Tibial nerve (tissue), 4 donors: Measurements from ENCODE around the gene CUX1. TPM values are rescaled to one million over a fixed set of nuclear protein-coding genes. Genes with fewer than 3 reads are reported as not detected.
"Not testable (repeated sequence)": the region's sequence is repeated elsewhere in the genome, so short reads cannot be mapped to it uniquely, and the experiment has no call there.

Source experiments
- DNase-seq, 2 donors: peaks; one replicate each; pipeline ENCODE4 v3.0.0-alpha.2; 2019; ENCODE audit warnings: low spot score in 2 of 2
- H3K27ac ChIP-seq, 4 donors: fragments of 200-600 bp; sonication (generic) in 3 of 4; one replicate each; pipeline ENCODE4 v1.5.1; 2017 to 2019; ENCODE audit warnings: mild to moderate bottlenecking in 1 of 4
- H3K27me3 ChIP-seq, 2 donors: fragments of 200-600 bp; sonication (generic) in 1 of 2; one replicate each; pipeline versions ENCODE4 v1.5.1 to v1.6.0; 2017 to 2019
- H3K36me3 ChIP-seq, 3 donors: fragments of 200-600 bp; sonication (generic); one replicate each; pipeline ENCODE4 v1.5.1; 2018 to 2019
- H3K4me1 ChIP-seq, 4 donors: fragments of 200-600 bp; sonication (generic) in 3 of 4; one replicate each; pipeline ENCODE4 v1.5.1; 2017 to 2019
- H3K4me3 ChIP-seq, 4 donors: fragments of 200-600 bp; sonication (generic) in 3 of 4; one replicate each; pipeline ENCODE4 v1.5.1; 2017 to 2019; ENCODE audit warnings: mild to moderate bottlenecking in 1 of 4, moderate library complexity in 1 of 4
- H3K9me3 ChIP-seq, 4 donors: fragments of 200-600 bp; sonication (generic) in 3 of 4; one replicate each; pipeline ENCODE4 v1.5.1; 2017 to 2019
- EP300 ChIP-seq, 2 donors: sonication (generic); formaldehyde crosslinking; IDR thresholded peaks; one replicate each; pipeline ENCODE4 v1.6.1; 2017; ENCODE audit warnings: antibody characterized with exemption in 2 of 2, mild to moderate bottlenecking in 1 of 2
- POLR2A ChIP-seq, 2 donors: fragments of 450-650 bp; IDR thresholded peaks; one replicate each; pipeline ENCODE4 v1.6.1; 2017; ENCODE audit warnings: antibody characterized with exemption in 2 of 2, mild to moderate bottlenecking in 2 of 2, moderate library complexity in 2 of 2
- WGBS, 2 donors: methylation state at CpG; one replicate each; pipeline ENCODE4 v1.1.5; 2018; 5-methylcytosine and 5-hydroxymethylcytosine counted together
- total RNA-seq, 4 donors: library from RNA; depleted of rRNA; stranded (reverse); fragments of >200 nt; gene quantifications; one replicate each; pipeline ENCODE4 v1.1.0, GENCODE V29; 2016
- TF ChIP-seq, protein P1 (sequence below), 5 experiments: fragments of 200-600 bp in 3 of 5; fragments of 450-650 bp in 2 of 5; sonication (generic) in 3 of 5; IDR thresholded peaks; one replicate each; pipeline ENCODE4 v1.5.1; 2016 to 2019; ENCODE audit warnings: antibody characterized with exemption in 5 of 5, mild to moderate bottlenecking in 3 of 5, moderate library complexity in 2 of 5

CUX1 gene
- total RNA-seq, 4 donors from 2014 or later: 74.5 to 104 (median 84.3) TPM

DNA sequence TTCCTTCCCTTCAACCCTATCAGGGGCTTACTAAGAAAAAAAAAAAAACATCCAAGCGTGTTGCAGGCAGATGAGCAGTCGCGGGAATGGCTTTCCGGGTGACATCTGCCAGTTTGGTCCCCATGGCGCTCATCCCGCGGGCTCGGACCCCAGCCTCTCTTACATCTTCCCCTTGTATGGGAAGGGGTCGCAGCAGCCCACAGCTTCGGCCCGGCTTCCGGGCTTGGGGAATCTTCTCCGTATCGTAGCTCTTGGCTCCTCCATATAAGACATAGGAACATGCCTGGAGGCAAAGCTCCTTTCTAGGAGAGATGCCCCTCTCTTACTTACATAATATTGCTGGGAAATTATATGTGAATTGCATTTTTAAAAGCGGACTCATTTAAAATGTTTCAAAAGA is 99.5 kb downstream of the CUX1 start:
- TF ChIP-seq POLR2A (IDR thresholded peaks at IDR 0.05) (no peak), EP300 (IDR thresholded peaks at IDR 0.05) (no peak)
- TF ChIP-seq, protein P1, sequence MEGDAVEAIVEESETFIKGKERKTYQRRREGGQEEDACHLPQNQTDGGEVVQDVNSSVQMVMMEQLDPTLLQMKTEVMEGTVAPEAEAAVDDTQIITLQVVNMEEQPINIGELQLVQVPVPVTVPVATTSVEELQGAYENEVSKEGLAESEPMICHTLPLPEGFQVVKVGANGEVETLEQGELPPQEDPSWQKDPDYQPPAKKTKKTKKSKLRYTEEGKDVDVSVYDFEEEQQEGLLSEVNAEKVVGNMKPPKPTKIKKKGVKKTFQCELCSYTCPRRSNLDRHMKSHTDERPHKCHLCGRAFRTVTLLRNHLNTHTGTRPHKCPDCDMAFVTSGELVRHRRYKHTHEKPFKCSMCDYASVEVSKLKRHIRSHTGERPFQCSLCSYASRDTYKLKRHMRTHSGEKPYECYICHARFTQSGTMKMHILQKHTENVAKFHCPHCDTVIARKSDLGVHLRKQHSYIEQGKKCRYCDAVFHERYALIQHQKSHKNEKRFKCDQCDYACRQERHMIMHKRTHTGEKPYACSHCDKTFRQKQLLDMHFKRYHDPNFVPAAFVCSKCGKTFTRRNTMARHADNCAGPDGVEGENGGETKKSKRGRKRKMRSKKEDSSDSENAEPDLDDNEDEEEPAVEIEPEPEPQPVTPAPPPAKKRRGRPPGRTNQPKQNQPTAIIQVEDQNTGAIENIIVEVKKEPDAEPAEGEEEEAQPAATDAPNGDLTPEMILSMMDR (IDR thresholded peaks at IDR 0.05): no peak
- WGBS, 2 donors: 94 to 95% methylated on average over 15 of the region's 15 CpGs

DNA sequence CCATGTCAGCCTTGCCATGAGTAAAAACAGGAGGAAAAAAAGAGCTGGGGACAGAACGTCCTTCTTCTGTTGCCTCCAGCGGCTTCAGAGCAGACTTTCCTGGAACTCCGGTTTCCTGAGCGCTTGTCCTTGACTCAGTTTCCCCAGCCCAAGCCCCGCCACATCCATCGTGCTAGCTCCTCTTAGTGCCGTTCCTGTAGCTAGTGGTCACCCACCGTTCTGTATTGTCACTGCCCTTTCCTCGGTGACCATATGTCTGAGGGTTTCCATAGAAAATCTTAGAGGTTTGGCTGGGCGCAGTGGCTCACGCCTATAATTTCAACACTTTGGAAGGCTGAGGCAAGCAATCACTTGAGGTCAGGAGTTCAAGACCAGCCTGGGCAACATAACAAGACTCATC is 100.1 kb downstream of the CUX1 start:
- DNase-seq: no peak
- no peak overlapping the region for H3K4me3 ChIP-seq
- TF ChIP-seq POLR2A (IDR thresholded peaks at IDR 0.05): no peak
- TF ChIP-seq, protein P1 (IDR thresholded peaks at IDR 0.05): no peak
- no peak for TF ChIP-seq EP300 (IDR thresholded peaks at IDR 0.05)
- no peaks in the 10 kb centered on the region for H3K9me3 ChIP-seq
- 92% methylated on average over 11 of the region's 11 CpGs for WGBS, 2 donors
- H3K36me3 ChIP-seq: peaks cover 0 to 44% (median 0%) of the 10 kb centered on the region in 3 donors
- no peak overlapping the region for H3K27ac ChIP-seq
- H3K27me3 ChIP-seq: no peaks in the 10 kb centered on the region
- H3K4me1 ChIP-seq: peaks cover 0 to 20% (median 7%) of the 10 kb centered on the region in 4 donors

More for the DNA sequence above, 99.5 kb downstream of the CUX1 start:
- Histone ChIP-seq H3K27ac (no peak overlapping the region), H3K9me3 (no peaks in the 10 kb centered on the region), H3K4me1 (peaks cover 0 to 27% (median 7%) of the 10 kb centered on the region in 4 donors), H3K4me3 (no peak overlapping the region), H3K36me3 (peaks cover 0 to 44% (median 0%) of the 10 kb centered on the region in 3 donors), H3K27me3 (no peaks in the 10 kb centered on the region)
- no peak for DNase-seq

DNA sequence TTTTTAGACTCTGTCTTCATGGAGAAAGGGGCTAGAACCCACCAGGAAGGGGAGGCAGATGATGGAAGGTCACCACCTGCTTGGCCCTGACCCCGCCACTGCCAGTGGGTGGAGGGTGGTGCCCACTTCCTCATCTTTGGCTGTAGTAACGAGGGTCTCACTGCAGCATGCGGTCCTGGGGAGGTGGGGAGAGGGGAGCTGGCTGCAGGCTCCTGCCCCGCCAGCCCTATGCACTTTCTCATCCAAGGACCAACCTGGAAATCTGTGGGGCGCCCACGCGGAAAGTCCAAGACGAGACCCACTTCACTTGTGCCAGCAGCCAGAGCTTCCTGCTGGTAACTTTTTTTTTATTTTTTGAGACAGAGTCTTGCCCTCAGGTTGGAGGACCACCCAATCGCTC is 101.0 kb downstream of the CUX1 start:
- no peaks in the 10 kb centered on the region for H3K27me3 ChIP-seq
- no peak overlapping the region for H3K4me3 ChIP-seq
- peaks cover 0 to 44% (median 0%) of the 10 kb centered on the region in 3 donors for H3K36me3 ChIP-seq
- 94 to 95% methylated on average over 8 to 9 of the region's 9 CpGs for WGBS, 2 donors
- H3K9me3 ChIP-seq: no peaks in the 10 kb centered on the region
- DNase-seq: no peak
- TF ChIP-seq, protein P1 (IDR thresholded peaks at IDR 0.05): no peak
- TF ChIP-seq POLR2A (IDR thresholded peaks at IDR 0.05): no peak
- no peak for TF ChIP-seq EP300 (IDR thresholded peaks at IDR 0.05)
- H3K27ac ChIP-seq: no peak overlapping the region
- H3K4me1 ChIP-seq: peaks cover 0 to 12% (median 5%) of the 10 kb centered on the region in 4 donors

DNA sequence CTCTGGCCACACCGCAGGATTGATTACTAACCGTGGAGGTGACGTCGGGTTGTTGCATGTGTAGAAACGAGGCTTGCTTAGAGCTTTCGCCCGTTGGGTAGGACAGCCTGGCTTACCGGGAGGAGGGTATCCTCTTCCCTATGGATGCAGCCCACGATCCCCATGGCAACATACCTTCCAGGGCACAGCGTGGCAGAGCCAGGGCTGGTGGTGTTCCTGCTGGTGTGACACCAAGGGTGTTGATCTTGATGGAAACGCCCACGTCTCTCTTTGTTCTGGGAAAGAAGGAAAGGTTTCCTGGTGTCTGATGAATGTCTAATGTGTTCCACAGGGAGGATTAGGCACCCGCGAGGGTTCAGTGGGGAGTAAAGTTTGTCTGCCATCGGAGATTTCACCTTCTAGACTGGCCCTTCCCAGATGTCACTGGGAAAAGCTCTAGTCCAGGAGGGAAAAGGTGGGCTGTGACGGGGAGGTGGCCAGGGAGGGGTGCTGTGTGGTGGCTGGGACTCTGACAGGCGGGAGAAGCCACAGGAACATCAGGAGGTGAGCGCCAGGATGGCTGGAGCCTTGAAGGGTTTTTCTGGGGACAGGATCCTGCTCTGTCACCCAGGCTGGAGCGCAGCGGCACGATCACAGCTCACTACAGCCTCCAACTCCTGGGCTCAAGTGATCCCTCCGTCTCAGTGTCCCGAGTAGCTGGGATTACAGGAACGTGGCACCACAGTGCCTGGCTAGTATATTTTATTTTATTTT is 102.1 kb downstream of the CUX1 start:
- WGBS, 2 donors: 90 to 96% methylated on average over 20 to 24 of the region's 24 CpGs
- no peaks in the 10 kb centered on the region for H3K27me3 ChIP-seq
- peaks cover 0 to 44% (median 0%) of the 10 kb centered on the region in 3 donors for H3K36me3 ChIP-seq
- no peak overlapping the region for H3K4me3 ChIP-seq
- TF ChIP-seq EP300 (IDR thresholded peaks at IDR 0.05) (no peak), POLR2A (IDR thresholded peaks at IDR 0.05) (no peak)
- TF ChIP-seq, protein P1 (IDR thresholded peaks at IDR 0.05): no peak
- no peak for DNase-seq
- no peak overlapping the region for H3K27ac ChIP-seq
- H3K4me1 ChIP-seq: peaks cover 0 to under 1% (median 0%) of the 10 kb centered on the region in 4 donors
- H3K9me3 ChIP-seq: no peaks in the 10 kb centered on the region

DNA sequence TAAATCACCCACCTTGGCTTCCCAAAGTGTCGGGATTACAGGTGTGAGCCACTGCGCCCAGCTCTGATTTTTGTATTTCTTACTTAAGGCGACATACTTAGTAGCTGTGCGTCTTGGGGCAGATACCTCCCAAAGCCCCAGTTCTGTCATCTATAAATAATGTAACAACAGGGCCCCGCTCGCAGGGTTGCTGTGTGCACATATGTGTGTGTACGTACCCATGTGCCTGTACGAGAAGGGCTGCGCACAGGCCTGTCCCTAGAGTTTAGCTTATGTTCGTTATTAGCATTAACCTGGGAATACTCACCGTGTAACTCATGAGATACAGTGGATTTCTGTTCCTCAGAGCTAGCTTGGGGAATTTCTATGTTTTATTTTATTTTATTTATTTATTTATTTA is 103.6 kb downstream of the CUX1 start:
- H3K27me3 ChIP-seq: no peaks in the 10 kb centered on the region
- WGBS, 2 donors: 97 to 99% methylated on average over 11 of the region's 11 CpGs
- H3K9me3 ChIP-seq: no peaks in the 10 kb centered on the region
- no peak for DNase-seq
- H3K27ac ChIP-seq: no peak overlapping the region
- H3K4me1 ChIP-seq: peaks cover 0 to 5% (median 0%) of the 10 kb centered on the region in 4 donors
- H3K4me3 ChIP-seq: no peak overlapping the region
- H3K36me3 ChIP-seq: peaks cover 0 to 39% (median 0%) of the 10 kb centered on the region in 3 donors
- TF ChIP-seq, protein P1 (IDR thresholded peaks at IDR 0.05): no peak
- no peak for TF ChIP-seq POLR2A (IDR thresholded peaks at IDR 0.05)

DNA sequence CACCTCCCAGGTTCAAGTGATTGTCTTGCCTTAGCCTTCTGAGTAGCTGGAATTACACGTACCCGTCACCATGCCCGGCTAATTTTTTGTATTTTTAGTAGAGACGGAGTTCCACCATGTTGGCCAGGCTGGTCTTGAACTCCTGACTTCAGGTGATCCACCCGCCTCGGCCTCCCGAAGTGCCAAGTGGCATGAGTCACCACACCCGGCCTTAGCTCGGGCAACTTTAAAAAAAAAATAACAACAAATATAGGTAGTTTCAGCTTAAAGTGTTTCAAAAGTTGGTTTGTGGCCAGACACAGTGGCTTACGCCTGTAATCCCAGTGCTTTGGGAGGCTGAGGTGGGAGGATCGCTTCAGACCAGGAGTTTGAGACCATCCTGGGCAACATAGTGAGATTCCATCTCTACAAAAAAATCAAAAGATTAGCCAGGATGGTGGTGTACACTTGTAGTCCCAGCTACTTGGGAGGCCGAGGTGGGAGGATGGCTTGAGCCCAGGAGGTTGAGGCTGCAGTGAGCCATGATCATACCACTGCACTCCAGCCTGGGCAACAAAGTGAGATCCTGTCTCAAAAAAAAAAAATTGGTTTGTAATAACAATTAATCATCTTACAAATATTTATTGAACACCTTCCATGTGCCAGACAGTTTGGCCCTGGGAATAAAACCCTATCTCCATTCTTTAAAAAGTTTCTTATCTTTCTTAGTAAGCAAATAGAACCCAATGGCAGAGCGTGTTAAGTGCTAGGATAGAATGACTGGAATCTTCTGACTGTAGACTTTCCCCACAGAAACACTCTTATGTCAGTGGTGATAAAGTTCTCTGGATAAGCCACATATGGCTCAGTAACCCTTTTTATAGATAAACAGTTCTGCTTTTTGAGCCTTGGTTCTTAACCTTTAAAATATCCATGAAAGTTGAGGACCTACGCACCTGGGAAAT is 104.4 kb downstream of the CUX1 start:
- H3K4me3 ChIP-seq, H3K27me3 ChIP-seq, H3K27ac ChIP-seq, H3K4me1 ChIP-seq, H3K9me3 ChIP-seq, DNase-seq: not testable (repeated sequence)
- H3K36me3 ChIP-seq: peaks cover 0 to 31% (median 0%) of the 10 kb centered on the region in 3 donors
- WGBS, 2 donors: 96 to 97% methylated on average over 14 of the region's 14 CpGs
